GM12891 (cell line): ENCODE measurements around the gene SNX11.

Experiments used
- PAX5 ChIP-seq: IDR thresholded peaks from 2 replicates; pipeline ENCODE4 v1.6.1; 2011; ENCODE audit warnings: low read length, moderate library complexity, mild to moderate bottlenecking; ENCODE audit not compliant: insufficient read depth, severe bottlenecking
- POLR2A ChIP-seq: IDR thresholded peaks from 2 replicates; pipeline ENCODE4 v1.6.1; 2011; ENCODE audit warnings: low read depth, low read length, control low read depth
- POLR2AphosphoS5 ChIP-seq: IDR thresholded peaks from 2 replicates; pipeline ENCODE4 v1.6.1; 2011; ENCODE audit warnings: low read depth, low read length, control low read depth

DNA sequence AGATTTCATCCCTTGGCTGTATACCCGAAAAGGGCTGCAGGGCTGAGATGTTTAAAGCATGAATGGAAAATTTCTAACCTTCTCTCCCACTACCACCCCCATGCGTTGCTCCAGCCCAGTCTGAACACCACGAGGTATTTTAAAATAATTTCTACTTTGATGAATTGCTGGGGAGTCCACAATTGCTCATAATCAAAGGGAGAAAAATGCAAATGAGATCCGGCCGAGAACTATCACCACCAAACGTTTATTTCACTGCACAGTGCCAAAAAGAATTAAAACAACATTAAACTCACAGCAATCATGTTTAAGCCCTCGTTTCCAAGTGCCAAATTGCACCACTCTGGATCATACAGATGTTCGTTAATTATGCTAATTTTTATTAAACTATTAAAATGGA, 36.7 kb downstream of the SNX11 start:
- TF ChIP-seq POLR2A (no peak), PAX5 (no peak), POLR2AphosphoS5 (no peak)
